ENCODE data around the gene WNT16.
A peak's percentile ranks its signal among the peaks of the same experiment; 100 is the strongest.

WNT16 gene

DNA sequence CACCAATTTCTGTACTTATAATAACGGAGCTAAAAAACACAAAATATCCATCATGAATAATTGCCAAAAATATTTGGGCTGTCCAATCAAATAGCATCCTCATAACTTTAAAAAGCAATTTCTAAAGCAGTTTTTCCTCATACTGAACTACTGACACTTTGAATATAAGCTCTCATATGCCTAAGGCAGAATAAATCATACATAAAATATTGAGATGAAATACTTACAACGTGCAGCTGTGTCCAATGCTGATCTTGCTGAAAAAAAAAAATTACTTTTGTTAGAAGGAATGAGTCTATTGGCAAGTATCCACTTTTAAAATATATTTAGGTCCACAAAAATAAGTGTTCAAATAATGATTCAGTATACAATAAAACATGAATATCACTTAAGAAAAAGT, 43.1 kb downstream of the WNT16 start:
- no peak overlapping the region for H3K27ac ChIP-seq (ENCODE audit: low read length)
- H3K4me3 ChIP-seq (ENCODE audit: low read length), result no peak overlapping the region
- no peak overlapping the region for H3K4me2 ChIP-seq (ENCODE audit: low read length)
- H3K9ac ChIP-seq (ENCODE audit: low read length), result no peak overlapping the region
- no peaks in the 10 kb centered on the region for H3K9me3 ChIP-seq (ENCODE audit: insufficient read depth, low read length)
- no peaks in the 10 kb centered on the region for H3K79me2 ChIP-seq (ENCODE audit: low read length)
- TF ChIP-seq EZH2phosphoT487 (IDR thresholded peaks at IDR 0.05; ENCODE audit: low read depth), result no peak
- TF ChIP-seq, protein P1, sequence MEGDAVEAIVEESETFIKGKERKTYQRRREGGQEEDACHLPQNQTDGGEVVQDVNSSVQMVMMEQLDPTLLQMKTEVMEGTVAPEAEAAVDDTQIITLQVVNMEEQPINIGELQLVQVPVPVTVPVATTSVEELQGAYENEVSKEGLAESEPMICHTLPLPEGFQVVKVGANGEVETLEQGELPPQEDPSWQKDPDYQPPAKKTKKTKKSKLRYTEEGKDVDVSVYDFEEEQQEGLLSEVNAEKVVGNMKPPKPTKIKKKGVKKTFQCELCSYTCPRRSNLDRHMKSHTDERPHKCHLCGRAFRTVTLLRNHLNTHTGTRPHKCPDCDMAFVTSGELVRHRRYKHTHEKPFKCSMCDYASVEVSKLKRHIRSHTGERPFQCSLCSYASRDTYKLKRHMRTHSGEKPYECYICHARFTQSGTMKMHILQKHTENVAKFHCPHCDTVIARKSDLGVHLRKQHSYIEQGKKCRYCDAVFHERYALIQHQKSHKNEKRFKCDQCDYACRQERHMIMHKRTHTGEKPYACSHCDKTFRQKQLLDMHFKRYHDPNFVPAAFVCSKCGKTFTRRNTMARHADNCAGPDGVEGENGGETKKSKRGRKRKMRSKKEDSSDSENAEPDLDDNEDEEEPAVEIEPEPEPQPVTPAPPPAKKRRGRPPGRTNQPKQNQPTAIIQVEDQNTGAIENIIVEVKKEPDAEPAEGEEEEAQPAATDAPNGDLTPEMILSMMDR (IDR thresholded peaks at IDR 0.05; ENCODE audit: low read depth, low read length), result no peak
- H4K20me1 ChIP-seq (ENCODE audit: insufficient read depth, low read length), result no peaks in the 10 kb centered on the region
- peaks cover 30% of the 10 kb centered on the region for H3K36me3 ChIP-seq (replicated peaks; ENCODE audit: low read depth, low read length)
- no peak overlapping the region for H2AFZ ChIP-seq (ENCODE audit: low read depth, low read length)
- no peaks in the 10 kb centered on the region for H3K27me3 ChIP-seq (ENCODE audit: low read depth, low read length)
- H3K4me1 ChIP-seq (ENCODE audit: low read length), result peaks cover 26% of the 10 kb centered on the region

DNA sequence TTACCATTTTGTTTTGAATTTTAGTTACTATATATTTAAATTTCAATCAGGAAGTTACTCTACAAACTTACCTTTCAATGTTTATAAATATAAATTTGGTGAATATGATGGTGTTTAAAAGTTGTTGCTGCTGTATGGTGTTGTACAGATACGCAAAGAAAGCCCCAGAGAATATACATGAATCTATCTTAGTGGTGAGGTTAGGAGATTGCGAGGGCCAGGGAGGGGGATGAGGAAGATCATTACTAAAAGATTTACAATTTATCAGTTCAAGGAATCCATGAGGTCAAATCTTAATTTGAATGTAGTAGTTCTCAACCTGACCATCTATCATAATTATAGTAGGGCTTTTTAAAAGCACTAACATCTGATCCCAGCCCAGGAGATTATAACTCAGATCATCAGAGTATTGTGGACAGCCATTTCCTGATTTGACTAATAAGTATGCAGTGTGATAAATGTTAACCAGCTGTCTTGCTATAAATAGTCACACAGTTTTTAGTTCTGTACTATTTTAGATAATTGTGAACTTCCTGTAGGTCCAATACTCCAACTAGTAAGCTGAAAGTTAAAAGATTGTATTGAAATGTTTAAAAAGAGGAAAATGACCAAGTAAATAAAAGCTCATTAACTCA, 43.7 kb downstream of the WNT16 start:
- H3K79me2 ChIP-seq (ENCODE audit: low read length), result no peaks in the 10 kb centered on the region
- no peaks in the 10 kb centered on the region for H3K27me3 ChIP-seq (ENCODE audit: low read depth, low read length)
- no peak overlapping the region for H2AFZ ChIP-seq (ENCODE audit: low read depth, low read length)
- H3K9ac ChIP-seq (ENCODE audit: low read length), result no peak overlapping the region
- peak overlapping the region; percentile 18; the same call in 1 of the 2 replicates for H3K4me3 ChIP-seq (ENCODE audit: low read length)
- H3K27ac ChIP-seq (ENCODE audit: low read length), result peak overlapping the region; percentile 6; the same call in 1 of the 2 replicates
- peaks cover 32% of the 10 kb centered on the region for H3K4me1 ChIP-seq (ENCODE audit: low read length)
- peaks cover 34% of the 10 kb centered on the region for H3K36me3 ChIP-seq (replicated peaks; ENCODE audit: low read depth, low read length)
- peak overlapping the region; percentile 58 for H3K4me2 ChIP-seq (ENCODE audit: low read length)
- H3K9me3 ChIP-seq (ENCODE audit: insufficient read depth, low read length), result no peaks in the 10 kb centered on the region
- TF ChIP-seq, protein P1 (IDR thresholded peaks at IDR 0.05; ENCODE audit: low read depth, low read length), result no peak
- TF ChIP-seq EZH2phosphoT487 (IDR thresholded peaks at IDR 0.05; ENCODE audit: low read depth), result no peak
- H4K20me1 ChIP-seq (ENCODE audit: insufficient read depth, low read length), result no peaks in the 10 kb centered on the region

DNA sequence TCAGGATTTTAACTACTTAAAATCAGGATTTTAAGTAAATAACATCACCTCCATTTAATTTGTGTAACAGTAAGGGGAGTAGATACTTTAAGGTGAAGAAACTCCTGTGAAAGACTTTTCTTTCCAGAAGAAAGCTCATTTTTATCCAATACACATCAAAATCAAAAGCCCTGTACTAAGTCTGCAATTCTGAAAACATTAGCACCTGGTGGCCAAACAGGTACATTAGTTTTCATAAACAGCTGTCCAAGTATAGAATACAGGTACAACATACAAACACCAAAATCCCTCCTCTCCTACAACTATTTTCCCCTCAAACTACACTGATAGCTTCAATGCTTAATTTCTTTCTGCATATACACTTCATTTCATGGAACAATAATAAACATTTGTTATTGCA, 44.4 kb downstream of the WNT16 start:
- H3K4me3 ChIP-seq (ENCODE audit: low read length), result no peak overlapping the region
- no peaks in the 10 kb centered on the region for H3K27me3 ChIP-seq (ENCODE audit: low read depth, low read length)
- TF ChIP-seq, protein P1 (IDR thresholded peaks at IDR 0.05; ENCODE audit: low read depth, low read length), result no peak
- TF ChIP-seq EZH2phosphoT487 (IDR thresholded peaks at IDR 0.05; ENCODE audit: low read depth), result no peak
- H3K9me3 ChIP-seq (ENCODE audit: insufficient read depth, low read length), result no peaks in the 10 kb centered on the region
- H3K4me2 ChIP-seq (ENCODE audit: low read length), result peak overlapping the region; percentile 58
- no peak overlapping the region for H3K9ac ChIP-seq (ENCODE audit: low read length)
- H2AFZ ChIP-seq (ENCODE audit: low read depth, low read length), result no peak overlapping the region
- H3K4me1 ChIP-seq (ENCODE audit: low read length), result peaks cover 34% of the 10 kb centered on the region
- H4K20me1 ChIP-seq (ENCODE audit: insufficient read depth, low read length), result no peaks in the 10 kb centered on the region
- peak overlapping the region; percentile 6; the same call in 1 of the 2 replicates for H3K27ac ChIP-seq (ENCODE audit: low read length)
- peaks cover 41% of the 10 kb centered on the region for H3K36me3 ChIP-seq (replicated peaks; ENCODE audit: low read depth, low read length)
- no peaks in the 10 kb centered on the region for H3K79me2 ChIP-seq (ENCODE audit: low read length)

DNA sequence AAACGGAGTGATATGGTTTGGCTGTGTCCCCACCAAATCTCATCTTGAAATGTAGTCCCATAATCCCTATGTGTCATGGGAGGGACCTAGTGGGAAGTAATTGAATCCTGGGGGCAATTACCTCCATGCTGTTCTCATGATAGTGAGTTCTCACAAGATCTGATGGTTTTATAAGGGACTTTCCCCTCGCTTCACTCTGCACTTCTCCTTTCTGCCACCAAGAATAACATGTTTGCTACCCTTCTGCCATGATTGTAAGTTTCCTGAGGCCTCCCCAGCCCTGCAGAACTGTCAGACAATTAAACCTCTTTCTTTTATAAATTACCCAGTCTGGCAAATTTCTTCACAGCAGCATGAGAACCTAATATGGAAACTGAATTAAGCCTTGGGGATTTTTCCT, 48.2 kb downstream of the WNT16 start:
- Histone ChIP-seq H3K9ac (ENCODE audit: low read length) (no peak overlapping the region), H4K20me1 (ENCODE audit: insufficient read depth, low read length) (no peaks in the 10 kb centered on the region), H3K79me2 (ENCODE audit: low read length) (peaks cover 4% of the 10 kb centered on the region; the same call in 1 of the 2 replicates), H3K27ac (ENCODE audit: low read length) (no peak overlapping the region), H3K4me2 (ENCODE audit: low read length) (peak overlapping the region; percentile 22; the same call in 1 of the 2 replicates), H2AFZ (ENCODE audit: low read depth, low read length) (no peak overlapping the region), H3K4me3 (ENCODE audit: low read length) (no peak overlapping the region), H3K9me3 (ENCODE audit: insufficient read depth, low read length) (no peaks in the 10 kb centered on the region), H3K27me3 (ENCODE audit: low read depth, low read length) (no peaks in the 10 kb centered on the region), H3K36me3 (replicated peaks; ENCODE audit: low read depth, low read length) (peaks cover 39% of the 10 kb centered on the region), H3K4me1 (ENCODE audit: low read length) (peaks cover 38% of the 10 kb centered on the region)
- TF ChIP-seq, protein P1 (IDR thresholded peaks at IDR 0.05; ENCODE audit: low read depth, low read length), result no peak
- no peak for TF ChIP-seq EZH2phosphoT487 (IDR thresholded peaks at IDR 0.05; ENCODE audit: low read depth)

Measured in OCI-LY3 (cell line).